B cell (primary cell): ENCODE data around the gene SLIT3. TPM values are rescaled to one million over a fixed set of nuclear protein-coding genes. Genes with fewer than 3 reads are reported as not detected.

Experiments
- ATAC-seq: fragments of 200-7000 bp; cut with Tn5 transposase; one replicate; pipeline ENCODE4 v1.10.0; 2021; ENCODE audit warnings: low read depth, mild to moderate bottlenecking, moderate number of reproducible peaks, moderate library complexity
- CTCF ChIA-PET: fragments of 350-600 bp; sonication (Branson Sonifier 250); formaldehyde crosslinking; loops from one replicate; lab custom pipeline; 2021; ENCODE audit warnings: antibody characterized with exemption, inconsistent platforms; lab: Charles Lee
- POLR2A ChIA-PET: fragments of 350-600 bp; sonication (Branson Sonifier 250); formaldehyde crosslinking; loops from one replicate; lab custom pipeline; 2021; ENCODE audit warnings: antibody characterized with exemption; lab: Charles Lee
- DNase-seq: peaks from one replicate; pipeline ENCODE4 v3.0.0; 2013
- H2AFZ ChIP-seq: 2 replicates; pipeline ENCODE4 v1.6.1; 2012; ENCODE audit warnings: mild to moderate bottlenecking, low read depth, low read length; ENCODE audit not compliant: insufficient read depth, poor library complexity, severe bottlenecking
- H3K27ac ChIP-seq, 2 donors: 1 replicate in 1 of 2; 2 replicates in 1 of 2; pipeline ENCODE4 v1.5.1; 2012 to 2013; ENCODE audit warnings: low read length in 2 of 2, mild to moderate bottlenecking in 2 of 2, moderate library complexity in 1 of 2
- H3K27me3 ChIP-seq, 4 experiments: fragments of 200-600 bp in 1 of 4; sonication (generic) in 1 of 4; replicated peaks in 1 of 4; 1 replicate in 2 of 4; 2 replicates in 2 of 4; pipeline versions ENCODE4 v1.6.1 to v1.7.0; 2013 to 2016; ENCODE audit warnings: low read length in 3 of 4, mild to moderate bottlenecking in 2 of 4, mixed read lengths in 1 of 4, moderate library complexity in 1 of 4; ENCODE audit not compliant: insufficient read depth in 4 of 4, control insufficient read depth in 3 of 4; ENCODE audit errors: control extremely low read depth in 1 of 4
- H3K36me3 ChIP-seq, 2 experiments: replicated peaks in 1 of 2; 1 replicate in 1 of 2; 2 replicates in 1 of 2; pipeline versions ENCODE4 v1.6.1 to v1.7.1; 2013; ENCODE audit warnings: low read length in 1 of 2; ENCODE audit not compliant: insufficient read depth in 2 of 2, control insufficient read depth in 1 of 2; ENCODE audit errors: control extremely low read depth in 1 of 2, extremely low read depth in 1 of 2
- H3K4me1 ChIP-seq, 2 donors: fragments of 200-600 bp in 1 of 2; sonication (generic) in 1 of 2; 1 replicate in 1 of 2; 2 replicates in 1 of 2; pipeline versions ENCODE4 v1.5.1 to v1.6.1; 2013 to 2017; ENCODE audit warnings: low read length in 2 of 2; ENCODE audit not compliant: control insufficient read depth in 2 of 2, insufficient read depth in 2 of 2
- H3K4me2 ChIP-seq: replicated peaks from 2 replicates; pipeline ENCODE3; 2012; ENCODE audit warnings: mild to moderate bottlenecking, low read depth, low read length; ENCODE audit not compliant: poor library complexity, severe bottlenecking
- H3K4me3 ChIP-seq, 5 experiments: fragments of 200-600 bp in 1 of 5; sonication (generic) in 1 of 5; 1 replicate in 3 of 5; 2 replicates in 2 of 5; pipeline versions ENCODE4 v1.5.1 to v1.7.0; 2011 to 2016; ENCODE audit warnings: low read length in 4 of 5, mild to moderate bottlenecking in 4 of 5, low read depth in 2 of 5, control low read depth in 1 of 5, moderate library complexity in 1 of 5; ENCODE audit not compliant: insufficient read depth in 1 of 5; ENCODE audit errors: control extremely low read depth in 1 of 5, extremely low read depth in 1 of 5
- H3K79me2 ChIP-seq: fragments of 200-600 bp; sonication (generic); one replicate; pipeline ENCODE4 v1.6.0; 2016; ENCODE audit warnings: low read length; ENCODE audit not compliant: control insufficient read depth, insufficient read depth
- H3K9ac ChIP-seq: fragments of 200-600 bp; sonication (generic); 2 replicates; pipeline ENCODE4 v1.6.1; 2017; ENCODE audit warnings: mild to moderate bottlenecking, low read length, moderate library complexity
- H3K9me3 ChIP-seq, 3 donors: one replicate each; pipeline versions ENCODE4 v1.6.1 to v1.7.1; 2013; ENCODE audit warnings: low read length in 2 of 3; ENCODE audit not compliant: control insufficient read depth in 2 of 3, insufficient read depth in 1 of 3; ENCODE audit errors: control extremely low read depth in 1 of 3
- H4K20me1 ChIP-seq: 2 replicates; pipeline ENCODE4 v1.6.0; 2012; ENCODE audit warnings: mild to moderate bottlenecking, low read length; ENCODE audit not compliant: insufficient read depth, control insufficient read depth, poor library complexity, severe bottlenecking
- H3K27ac Mint-ChIP-seq: one replicate; pipeline ENCODE4 v1.8.0; 2021; ENCODE audit warnings: mixed read lengths
- H3K27me3 Mint-ChIP-seq: one replicate; pipeline ENCODE4 v1.8.0; 2021; ENCODE audit warnings: mixed read lengths
- H3K4me1 Mint-ChIP-seq: one replicate; pipeline ENCODE4 v1.8.0; 2021; ENCODE audit warnings: mixed read lengths
- H3K4me3 Mint-ChIP-seq: one replicate; pipeline ENCODE4 v1.8.0; 2021; ENCODE audit warnings: mixed read lengths
- H3K9me3 Mint-ChIP-seq: one replicate; pipeline ENCODE4 v1.8.0; 2022; ENCODE audit warnings: mixed read lengths; ENCODE audit not compliant: insufficient read depth
- EZH2 ChIP-seq: IDR thresholded peaks from 2 replicates; pipeline ENCODE4 v1.6.1; 2012; ENCODE audit warnings: borderline replicate concordance, low read depth, mild to moderate bottlenecking, moderate library complexity, low read length; ENCODE audit not compliant: insufficient read depth, poor library complexity, severe bottlenecking
- WGBS: methylation state at CpG from one replicate; pipeline ENCODE4 v1.1.5; 2013; ENCODE audit warnings: missing lambda C conversion rate; ENCODE audit not compliant: insufficient coverage; 5-methylcytosine and 5-hydroxymethylcytosine counted together
- intact Hi-C: fragments of 100-400 bp; cut with micrococcal nuclease; formaldehyde crosslinking; loops from one replicate; pipeline ENCODE4 v1.10.0; 2022
- polyA plus RNA-seq: library from polyadenylated mRNA; depleted of rRNA; stranded (reverse); fragments of >200 nt; gene quantifications from 2 replicates; pipeline ENCODE4 v1.2.3, GENCODE V29; 2012
- total RNA-seq, 2 donors: library from RNA; stranded (reverse); fragments of 120-200 nt in 1 of 2; gene quantifications; 1 replicate in 1 of 2; 2 replicates in 1 of 2; pipeline versions ENCODE4 v1.2.3 to v1.2.4, GENCODE V29; 2013 to 2022
- TF ChIP-seq, protein P1 (sequence below): fragments of 200-600 bp; IDR thresholded peaks from one replicate; pipeline ENCODE4 v1.8.0; 2022; ENCODE audit warnings: antibody characterized with exemption, mild to moderate bottlenecking

SLIT3 gene
- total and polyA plus RNA-seq, 2 donors (not counting 1 experiment from before 2014, with no cell fraction given): not detected

- no peaks in the 10 kb centered on the region for H3K79me2 ChIP-seq
- POLR2A ChIA-PET: no interaction called here
- no peaks in the 10 kb centered on the region for H3K27me3 ChIP-seq
- no peak for DNase-seq
- H3K27ac ChIP-seq: no peak overlapping the region
- H3K4me3 ChIP-seq: no peak overlapping the region
- 88% methylated on average over 1 of the region's 4 CpGs for WGBS
- no peak overlapping the region for H3K9ac ChIP-seq
- TF ChIP-seq, protein P1, sequence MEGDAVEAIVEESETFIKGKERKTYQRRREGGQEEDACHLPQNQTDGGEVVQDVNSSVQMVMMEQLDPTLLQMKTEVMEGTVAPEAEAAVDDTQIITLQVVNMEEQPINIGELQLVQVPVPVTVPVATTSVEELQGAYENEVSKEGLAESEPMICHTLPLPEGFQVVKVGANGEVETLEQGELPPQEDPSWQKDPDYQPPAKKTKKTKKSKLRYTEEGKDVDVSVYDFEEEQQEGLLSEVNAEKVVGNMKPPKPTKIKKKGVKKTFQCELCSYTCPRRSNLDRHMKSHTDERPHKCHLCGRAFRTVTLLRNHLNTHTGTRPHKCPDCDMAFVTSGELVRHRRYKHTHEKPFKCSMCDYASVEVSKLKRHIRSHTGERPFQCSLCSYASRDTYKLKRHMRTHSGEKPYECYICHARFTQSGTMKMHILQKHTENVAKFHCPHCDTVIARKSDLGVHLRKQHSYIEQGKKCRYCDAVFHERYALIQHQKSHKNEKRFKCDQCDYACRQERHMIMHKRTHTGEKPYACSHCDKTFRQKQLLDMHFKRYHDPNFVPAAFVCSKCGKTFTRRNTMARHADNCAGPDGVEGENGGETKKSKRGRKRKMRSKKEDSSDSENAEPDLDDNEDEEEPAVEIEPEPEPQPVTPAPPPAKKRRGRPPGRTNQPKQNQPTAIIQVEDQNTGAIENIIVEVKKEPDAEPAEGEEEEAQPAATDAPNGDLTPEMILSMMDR: no peak
- no peak for TF ChIP-seq EZH2
- CTCF ChIA-PET: no interaction called here
- H3K4me2 ChIP-seq: no peak overlapping the region
- Mint-ChIP-seq H3K27ac (no peak overlapping the region), H3K9me3 (no peaks in the 10 kb centered on the region), H3K27me3 (peaks cover 6% of the 10 kb centered on the region), H3K4me1 (no peaks in the 10 kb centered on the region), H3K4me3 (no peak overlapping the region)
- H3K4me1 ChIP-seq: no peaks in the 10 kb centered on the region
- intact Hi-C loops: no loop called here
- H3K9me3 ChIP-seq: no peaks in the 10 kb centered on the region
- no peak overlapping the region for H2AFZ ChIP-seq
- no peaks in the 10 kb centered on the region for H3K36me3 ChIP-seq
- no peaks in the 10 kb centered on the region for H4K20me1 ChIP-seq
- ATAC-seq: no peak
These were observed 482.4 kb downstream of the SLIT3 start for GRCh38 chr5:168818558-168818957.

DNA sequence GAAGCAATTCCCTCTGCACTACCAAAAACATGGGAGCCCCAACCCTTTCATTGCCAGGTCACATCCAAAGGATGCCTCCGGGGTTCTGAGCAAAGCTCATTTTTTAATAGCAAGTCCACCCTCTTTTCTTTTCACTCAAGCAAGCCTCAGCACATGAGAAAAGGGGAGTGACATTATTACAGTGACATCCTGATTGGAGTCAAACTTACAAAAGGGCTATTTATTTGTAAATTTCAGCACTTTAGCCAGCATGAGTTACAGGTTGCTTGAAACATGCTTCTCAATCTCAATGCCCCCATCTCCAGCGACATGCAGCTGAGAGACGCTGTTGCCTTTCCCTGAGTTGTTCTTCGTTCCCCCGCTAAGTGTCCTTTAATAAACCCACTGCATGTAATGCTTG is 483.3 kb downstream of the SLIT3 start:
- no peak for DNase-seq
- intact Hi-C loops: no loop called here
- TF ChIP-seq, protein P1: no peak
- TF ChIP-seq EZH2: no peak
- no peaks in the 10 kb centered on the region for H3K36me3 ChIP-seq
- H3K4me1 Mint-ChIP-seq: no peaks in the 10 kb centered on the region
- no peaks in the 10 kb centered on the region for H3K27me3 ChIP-seq
- no peak overlapping the region for H3K9ac ChIP-seq
- no peak overlapping the region for H3K27ac ChIP-seq
- H3K4me3 ChIP-seq: no peak overlapping the region
- H3K9me3 Mint-ChIP-seq: no peaks in the 10 kb centered on the region
- WGBS: 82% methylated on average over 2 of the region's 5 CpGs
- no peaks in the 10 kb centered on the region for H3K4me1 ChIP-seq
- ChIA-PET CTCF (no interaction called here), POLR2A (no interaction called here)
- no peak overlapping the region for H3K4me2 ChIP-seq
- H2AFZ ChIP-seq: no peak overlapping the region
- no peaks in the 10 kb centered on the region for H4K20me1 ChIP-seq
- no peaks in the 10 kb centered on the region for H3K79me2 ChIP-seq
- ATAC-seq: no peak
- no peak overlapping the region for H3K27ac Mint-ChIP-seq
- H3K9me3 ChIP-seq: no peaks in the 10 kb centered on the region
- no peaks in the 10 kb centered on the region for H3K27me3 Mint-ChIP-seq
- no peak overlapping the region for H3K4me3 Mint-ChIP-seq
